ENCODE data around the gene DUSP5. TPM values are rescaled to one million over a fixed set of nuclear protein-coding genes. Genes with fewer than 3 reads are reported as not detected.

The DUSP5 gene
- total and polyA plus RNA-seq, 4 donors = 2.0 to 8.9 (median 8.0) TPM

DNA sequence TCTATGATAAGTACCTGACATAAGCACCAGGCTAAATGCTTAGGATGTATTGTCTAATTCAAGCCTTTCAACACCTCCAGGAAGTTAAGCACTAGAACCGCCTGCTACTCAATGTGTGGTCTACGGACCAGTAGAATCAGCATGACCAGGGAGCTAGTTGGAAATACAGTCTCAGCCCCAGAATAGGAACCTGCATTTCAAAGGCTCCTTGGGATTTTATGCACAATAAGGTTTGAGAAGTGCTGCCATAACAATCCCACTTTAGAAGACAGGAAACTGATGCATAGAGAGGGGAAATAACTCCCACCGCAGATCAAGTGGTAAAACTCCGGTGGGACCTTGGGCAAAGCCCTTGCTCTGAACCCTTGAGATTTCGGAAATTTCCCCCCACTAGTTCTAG, 8.8 kb upstream of the DUSP5 start:
- Histone ChIP-seq H3K36me3 (ENCODE audit: control insufficient read depth in 4 of 4, insufficient read depth in 3 of 4, low read depth in 1 of 4, low read length in 3 of 4) (no peaks in the 10 kb centered on the region), H3K27ac (ENCODE audit: low read depth in 1 of 2, low read length in 2 of 2) (no peak overlapping the region), H3K9me3 (ENCODE audit: control insufficient read depth in 4 of 4, low read length in 3 of 4) (no peaks in the 10 kb centered on the region), H3K9ac (ENCODE audit: low read depth in 1 of 2, low read length in 2 of 2) (no peak overlapping the region), H3K4me1 (ENCODE audit: control insufficient read depth in 4 of 4, insufficient read depth in 4 of 4, low read length in 3 of 4) (no peaks in the 10 kb centered on the region), H3K4me3 (ENCODE audit: low read depth in 1 of 3, low read length in 3 of 3) (no peak overlapping the region), H3K27me3 (ENCODE audit: control insufficient read depth in 4 of 4, insufficient read depth in 4 of 4, low read length in 3 of 4) (no peaks in the 10 kb centered on the region)
- no peak for TF ChIP-seq FOXA1 (IDR thresholded peaks at IDR 0.05)
- no peak for TF ChIP-seq HNF4G (IDR thresholded peaks at IDR 0.05)
- TF ChIP-seq JUND (IDR thresholded peaks at IDR 0.05) = no peak
- TF ChIP-seq HNF4A (conservative IDR thresholded peaks at IDR 0.05) = no peak
- TF ChIP-seq RAD21 (IDR thresholded peaks at IDR 0.05) = no peak
- no peak for TF ChIP-seq TAF1 (conservative IDR thresholded peaks at IDR 0.05)
- TF ChIP-seq YY1 (IDR thresholded peaks at IDR 0.05) = no peak
- TF ChIP-seq FOXA2 (IDR thresholded peaks at IDR 0.05) = no peak
- TF ChIP-seq, protein P1, sequence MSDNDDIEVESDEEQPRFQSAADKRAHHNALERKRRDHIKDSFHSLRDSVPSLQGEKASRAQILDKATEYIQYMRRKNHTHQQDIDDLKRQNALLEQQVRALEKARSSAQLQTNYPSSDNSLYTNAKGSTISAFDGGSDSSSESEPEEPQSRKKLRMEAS (IDR thresholded peaks at IDR 0.05) = no peak
- DNase-seq (ENCODE audit: low spot score) = no peak
- 76% methylated on average over 5 of the region's 5 CpGs for WGBS

GRCh38 chr10:110490640-110491039, 7.1 kb upstream of the DUSP5 start:
- 80% methylated on average over 4 of the region's 4 CpGs for WGBS
- no peaks in the 10 kb centered on the region for H3K36me3 ChIP-seq (ENCODE audit: control insufficient read depth in 4 of 4, insufficient read depth in 3 of 4, low read depth in 1 of 4, low read length in 3 of 4)
- H3K4me1 ChIP-seq (ENCODE audit: control insufficient read depth in 4 of 4, insufficient read depth in 4 of 4, low read length in 3 of 4) = no peaks in the 10 kb centered on the region
- no peak overlapping the region for H3K27ac ChIP-seq (ENCODE audit: low read depth in 1 of 2, low read length in 2 of 2)
- DNase-seq (ENCODE audit: low spot score) = no peak
- TF ChIP-seq FOXA2 (IDR thresholded peaks at IDR 0.05) = no peak
- no peak for TF ChIP-seq EGR1 (IDR thresholded peaks at IDR 0.05; ENCODE audit: low read depth in 2 of 2)
- no peak for TF ChIP-seq RXRA (IDR thresholded peaks at IDR 0.05)
- TF ChIP-seq GABPA (IDR thresholded peaks at IDR 0.05 in 1 of 2, conservative IDR thresholded peaks at IDR 0.05 in 1 of 2) = no peak
- TF ChIP-seq ATF3 (IDR thresholded peaks at IDR 0.05) = no peak
- TF ChIP-seq FOXA1 (IDR thresholded peaks at IDR 0.05) = no peak
- TF ChIP-seq HNF4A (conservative IDR thresholded peaks at IDR 0.05) = no peak
- no peak for TF ChIP-seq JUND (IDR thresholded peaks at IDR 0.05)
- no peak for TF ChIP-seq TAF1 (conservative IDR thresholded peaks at IDR 0.05)
- TF ChIP-seq REST (IDR thresholded peaks at IDR 0.05) = no peak
- no peak overlapping the region for H3K4me3 ChIP-seq (ENCODE audit: low read depth in 1 of 3, low read length in 3 of 3)
- no peaks in the 10 kb centered on the region for H3K9me3 ChIP-seq (ENCODE audit: control insufficient read depth in 4 of 4, low read length in 3 of 4)
- H3K9ac ChIP-seq (ENCODE audit: low read depth in 1 of 2, low read length in 2 of 2) = no peak overlapping the region
- H3K27me3 ChIP-seq (ENCODE audit: control insufficient read depth in 4 of 4, insufficient read depth in 4 of 4, low read length in 3 of 4) = no peaks in the 10 kb centered on the region

- DNase-seq (ENCODE audit: low spot score) = no peak
- Histone ChIP-seq H3K36me3 (ENCODE audit: control insufficient read depth in 4 of 4, insufficient read depth in 3 of 4, low read depth in 1 of 4, low read length in 3 of 4) (no peaks in the 10 kb centered on the region), H3K9me3 (ENCODE audit: control insufficient read depth in 4 of 4, low read length in 3 of 4) (no peaks in the 10 kb centered on the region), H3K4me3 (ENCODE audit: low read depth in 1 of 3, low read length in 3 of 3) (no peak overlapping the region), H3K27ac (ENCODE audit: low read depth in 1 of 2, low read length in 2 of 2) (no peak overlapping the region), H3K9ac (ENCODE audit: low read depth in 1 of 2, low read length in 2 of 2) (no peak overlapping the region), H3K4me1 (ENCODE audit: control insufficient read depth in 4 of 4, insufficient read depth in 4 of 4, low read length in 3 of 4) (peaks cover 0 to 2% (median 0%) of the 10 kb centered on the region in 4 donors), H3K27me3 (ENCODE audit: control insufficient read depth in 4 of 4, insufficient read depth in 4 of 4, low read length in 3 of 4) (no peaks in the 10 kb centered on the region)
- 91% methylated on average over 2 of the region's 2 CpGs for WGBS
- no peak for TF ChIP-seq YY1 (IDR thresholded peaks at IDR 0.05)
- TF ChIP-seq SP1 (IDR thresholded peaks at IDR 0.05) = no peak
- TF ChIP-seq EGR1 (IDR thresholded peaks at IDR 0.05; ENCODE audit: low read depth in 2 of 2) = no peak
These were observed 6.4 kb upstream of the DUSP5 start for GRCh38 chr10:110491346-110491745.

Measured in liver (tissue), 9 donors.